H1 (cell line): ENCODE measurements around the gene DSTN. TPM values are rescaled to one million over a fixed set of nuclear protein-coding genes. Genes with fewer than 3 reads are reported as not detected.

Source experiments
- CTCF ChIA-PET: fragments of 300-600 bp; sonication (Branson Sonifier 250); formaldehyde crosslinking; loops from one replicate; lab custom pipeline; 2021; ENCODE audit not compliant: partially characterized antibody; lab: Charles Lee
- POLR2A ChIA-PET: fragments of 300-600 bp; sonication (Branson Sonifier 250); formaldehyde crosslinking; loops from one replicate; lab custom pipeline; 2021; ENCODE audit warnings: inconsistent platforms; ENCODE audit not compliant: partially characterized antibody; lab: Charles Lee
- DNase-seq, 2 experiments: peaks; one replicate each; pipeline versions ENCODE4 v3.0.0 to v3.0.0-alpha.2; 2010 to 2022; ENCODE audit warnings: low spot score in 2 of 2, low read depth in 1 of 2, mixed read lengths in 1 of 2
- FAIRE-seq: peaks from 2 replicates; lab custom pipeline; 2011; peaks lifted over from hg19 to GRCh38; lab: Jason Lieb, UNC
- H2AFZ ChIP-seq: 2 replicates; pipeline ENCODE4 v1.8.1; 2012; ENCODE audit warnings: low read length, inconsistent platforms
- H2AK5ac ChIP-seq: 2 replicates; pipeline ENCODE4 v1.6.1; 2013; ENCODE audit warnings: low read depth, low read length
- H2BK120ac ChIP-seq: replicated peaks from 2 replicates; pipeline ENCODE3; 2013; ENCODE audit warnings: low read depth, low read length, inconsistent platforms
- H2BK12ac ChIP-seq: 2 replicates; pipeline ENCODE4 v1.6.1; 2013; ENCODE audit warnings: low read depth, low read length
- H2BK15ac ChIP-seq: 2 replicates; pipeline ENCODE4 v1.6.1; 2013; ENCODE audit warnings: low read length
- H2BK20ac ChIP-seq: 2 replicates; pipeline ENCODE4 v1.6.1; 2013; ENCODE audit warnings: low read length
- H2BK5ac ChIP-seq: 2 replicates; pipeline ENCODE4 v1.6.1; 2013; ENCODE audit warnings: low read depth, low read length
- H3K14ac ChIP-seq: 2 replicates; pipeline ENCODE4 v1.6.1; 2013; ENCODE audit warnings: inconsistent platforms; ENCODE audit not compliant: insufficient read length
- H3K18ac ChIP-seq: 2 replicates; pipeline ENCODE4 v1.6.1; 2013; ENCODE audit warnings: low read length; ENCODE audit errors: extremely low read depth
- H3K23ac ChIP-seq: 2 replicates; pipeline ENCODE4 v1.6.1; 2013; ENCODE audit warnings: inconsistent platforms; ENCODE audit not compliant: insufficient read length
- H3K23me2 ChIP-seq: 2 replicates; pipeline ENCODE4 v1.6.1; 2013; ENCODE audit warnings: low read depth, low read length
- H3K27ac ChIP-seq: 2 replicates; pipeline ENCODE4 v1.6.1; 2011; ENCODE audit warnings: low read depth, low read length, inconsistent platforms
- H3K27me3 ChIP-seq, 4 experiments: replicated peaks in 1 of 4; 1 replicate in 1 of 4; 2 replicates in 3 of 4; pipeline versions ENCODE4 v1.6.1 to v1.8.1; 2011 to 2013; ENCODE audit warnings: low read length in 3 of 4, mild to moderate bottlenecking in 3 of 4, inconsistent platforms in 2 of 4, mixed read lengths in 2 of 4, moderate library complexity in 1 of 4; ENCODE audit not compliant: control insufficient read depth in 3 of 4, insufficient read depth in 3 of 4; ENCODE audit errors: extremely low read depth in 1 of 4
- H3K36me3 ChIP-seq, 4 experiments: 2 replicates each; pipeline versions ENCODE4 v1.6.1 to v1.8.1; 2011 to 2013; ENCODE audit warnings: mild to moderate bottlenecking in 4 of 4, low read length in 3 of 4, moderate library complexity in 2 of 4, control low read depth in 1 of 4, inconsistent platforms in 1 of 4; ENCODE audit not compliant: insufficient read depth in 4 of 4, control insufficient read depth in 2 of 4
- H3K4ac ChIP-seq: replicated peaks from 2 replicates; pipeline ENCODE3; 2013; ENCODE audit warnings: low read length, low read depth, mixed read lengths, inconsistent platforms; ENCODE audit not compliant: insufficient read length
- H3K4me1 ChIP-seq, 4 experiments: replicated peaks in 1 of 4; 1 replicate in 1 of 4; 2 replicates in 3 of 4; pipeline versions ENCODE4 v1.6.1 to v1.8.1; 2011 to 2013; ENCODE audit warnings: low read length in 3 of 4, inconsistent platforms in 2 of 4, mixed read lengths in 1 of 4; ENCODE audit not compliant: insufficient read depth in 4 of 4, control insufficient read depth in 3 of 4
- H3K4me2 ChIP-seq, 2 experiments: 2 replicates each; pipeline versions ENCODE4 v1.6.1 to v1.8.1; 2011 to 2013; ENCODE audit warnings: low read depth in 2 of 2, low read length in 2 of 2, control low read depth in 1 of 2, inconsistent platforms in 1 of 2, mild to moderate bottlenecking in 1 of 2; ENCODE audit not compliant: insufficient read depth in 1 of 2
- H3K4me3 ChIP-seq, 4 experiments: fragments of 200-600, 300-600 bp in 1 of 4; sonication (generic), shearing (Covaris generic), sonication (Bioruptor Twin) in 1 of 4; 2 replicates each; pipeline versions ENCODE4 v1.5.1 to v1.8.1; 2011 to 2016; ENCODE audit warnings: low read length in 4 of 4, low read depth in 3 of 4, control low read depth in 2 of 4, inconsistent platforms in 2 of 4, mild to moderate bottlenecking in 2 of 4, mixed read lengths in 1 of 4, moderate library complexity in 1 of 4; ENCODE audit not compliant: insufficient read depth in 2 of 4; ENCODE audit errors: extremely low read depth in 1 of 4
- H3K56ac ChIP-seq: replicated peaks from 2 replicates; pipeline ENCODE3; 2013; ENCODE audit warnings: low read depth, mild to moderate bottlenecking, mixed read lengths, low read length, inconsistent platforms; ENCODE audit not compliant: insufficient read length
- H3K79me1 ChIP-seq: 2 replicates; pipeline ENCODE4 v1.6.1; 2013; ENCODE audit warnings: low read depth, low read length, control low read depth
- H3K79me2 ChIP-seq, 2 experiments: 2 replicates each; pipeline versions ENCODE4 v1.6.1 to v1.8.1; 2012 to 2013; ENCODE audit warnings: low read length in 2 of 2, mild to moderate bottlenecking in 2 of 2, inconsistent platforms in 1 of 2; ENCODE audit not compliant: insufficient read depth in 2 of 2, control insufficient read depth in 1 of 2
- H3K9ac ChIP-seq, 4 experiments: replicated peaks in 1 of 4; 1 replicate in 1 of 4; 2 replicates in 3 of 4; pipeline versions ENCODE4 v1.6.1 to v1.8.1; 2011 to 2013; ENCODE audit warnings: low read depth in 3 of 4, low read length in 3 of 4, control low read depth in 2 of 4, mild to moderate bottlenecking in 2 of 4, moderate library complexity in 2 of 4, inconsistent platforms in 1 of 4; ENCODE audit errors: extremely low read depth in 1 of 4
- H3K9me3 ChIP-seq, 2 experiments: 2 replicates each; pipeline versions ENCODE4 v1.6.1 to v1.8.1; 2012 to 2013; ENCODE audit warnings: mild to moderate bottlenecking in 2 of 2, moderate library complexity in 2 of 2, control low read depth in 1 of 2, inconsistent platforms in 1 of 2, low read depth in 1 of 2, low read length in 1 of 2, mixed read lengths in 1 of 2; ENCODE audit not compliant: insufficient read depth in 2 of 2
- H4K20me1 ChIP-seq, 2 experiments: replicated peaks in 1 of 2; 2 replicates each; pipeline versions ENCODE3 to v1.8.1; 2011 to 2013; ENCODE audit warnings: inconsistent platforms in 2 of 2, low read length in 2 of 2, mild to moderate bottlenecking in 1 of 2; ENCODE audit not compliant: insufficient read depth in 2 of 2, control insufficient read depth in 1 of 2
- H4K5ac ChIP-seq: 2 replicates; pipeline ENCODE4 v1.6.1; 2013; ENCODE audit warnings: low read length, low read depth, mixed read lengths, inconsistent platforms; ENCODE audit not compliant: insufficient read length
- H4K8ac ChIP-seq: 2 replicates; pipeline ENCODE4 v1.8.0; 2013; ENCODE audit warnings: mild to moderate bottlenecking, moderate library complexity, low read length, inconsistent platforms; ENCODE audit not compliant: insufficient read depth; ENCODE audit errors: extremely low read depth
- H4K91ac ChIP-seq: replicated peaks from 2 replicates; pipeline ENCODE3; 2013; ENCODE audit warnings: low read length, mixed read lengths, inconsistent platforms; ENCODE audit not compliant: insufficient read length
- ATF3 ChIP-seq: IDR thresholded peaks from 2 replicates; pipeline ENCODE4 v1.6.1; 2011; ENCODE audit warnings: low read depth, mild to moderate bottlenecking, low read length; ENCODE audit not compliant: insufficient read depth
- BACH1 ChIP-seq: IDR thresholded peaks from 2 replicates; pipeline ENCODE4 v1.6.1; 2012; ENCODE audit warnings: low read length, improper control_type of control experiment
- KDM5A ChIP-seq: fragments of 200-600 bp; IDR thresholded peaks from 2 replicates; pipeline ENCODE4 v1.7.1; 2012; ENCODE audit warnings: mild to moderate bottlenecking, low read length, inconsistent platforms, mixed read lengths
- POLR2A ChIP-seq, 2 experiments: IDR thresholded peaks; 1 replicate in 1 of 2; 2 replicates in 1 of 2; pipeline ENCODE4 v1.6.1; 2011; ENCODE audit warnings: low read depth in 2 of 2, low read length in 2 of 2, mild to moderate bottlenecking in 2 of 2; ENCODE audit errors: control extremely low read depth in 1 of 2
- RAD21 ChIP-seq, 2 experiments: IDR thresholded peaks in 1 of 2; conservative IDR thresholded peaks in 1 of 2; 2 replicates each; pipeline ENCODE4 v1.6.1; 2011; ENCODE audit warnings: low read depth in 2 of 2, low read length in 2 of 2, improper control_type of control experiment in 1 of 2, inconsistent platforms in 1 of 2, mild to moderate bottlenecking in 1 of 2, moderate library complexity in 1 of 2
- RBBP5 ChIP-seq: IDR thresholded peaks from 2 replicates; pipeline ENCODE4 v1.7.1; 2012; ENCODE audit warnings: low read depth, mild to moderate bottlenecking, inconsistent platforms, low read length, moderate library complexity, borderline replicate concordance
- SAP30 ChIP-seq: fragments of 300-600 bp; sonication (generic); IDR thresholded peaks from 2 replicates; pipeline ENCODE4 v1.7.1; 2012; ENCODE audit warnings: low read length, moderate library complexity, mild to moderate bottlenecking, inconsistent platforms; ENCODE audit not compliant: insufficient read depth, insufficient replicate concordance
- SRF ChIP-seq: IDR thresholded peaks from 2 replicates; pipeline ENCODE4 v1.6.1; 2011; ENCODE audit warnings: mild to moderate bottlenecking, low read depth, low read length, moderate library complexity
- WGBS, 2 experiments: shearing (Covaris generic) in 1 of 2; methylation state at CpG; one replicate each; pipeline versions ENCODE4 v1.1.6 to v1.1.7; 2013 to 2015; ENCODE audit warnings: low lambda C conversion rate in 2 of 2, mixed read lengths in 2 of 2, inconsistent platforms in 1 of 2, low coverage in 1 of 2, missing lambda C conversion rate in 1 of 2; ENCODE audit not compliant: insufficient replicate concordance in 2 of 2, insufficient coverage in 1 of 2, insufficient read length in 1 of 2; ENCODE audit errors: extremely low coverage in 1 of 2, missing lambda C conversion rate in 1 of 2; 5-methylcytosine and 5-hydroxymethylcytosine counted together
- polyA plus RNA-seq, 7 experiments: library from polyadenylated mRNA; depleted of rRNA in 3 of 7; stranded (reverse) in 5 of 7; unstranded in 2 of 7; fragments of >200 nt in 5 of 7; fragments of 200-250 nt in 2 of 7; gene quantifications; 1 replicate in 5 of 7; 2 replicates in 1 of 7; 4 replicates in 1 of 7; pipeline versions ENCODE4 v1.2.1 to v1.2.3, GENCODE V29; 2011 to 2013; ENCODE audit warnings: missing spikeins in 2 of 7, mixed read lengths in 2 of 7
- total RNA-seq: library from RNA; stranded (reverse); fragmentation: NEBNext Ultra II Directional; extraction: Animal tissue kit (Norgen Biotek cat#: 25700); gene quantifications from 2 replicates; pipeline ENCODE4 v1.2.1, GENCODE V29; 2021
- TF ChIP-seq, protein P1 (sequence below), 3 experiments: IDR thresholded peaks; 1 replicate in 2 of 3; 2 replicates in 1 of 3; pipeline versions ENCODE4 v1.5.1 to v1.6.1; 2011; ENCODE audit warnings: low read length in 3 of 3, mild to moderate bottlenecking in 3 of 3, inconsistent platforms in 2 of 3, low read depth in 1 of 3, moderate library complexity in 1 of 3; ENCODE audit not compliant: insufficient read depth in 1 of 3; ENCODE audit errors: control extremely low read depth in 1 of 3

The DSTN gene
- total and polyA plus RNA-seq, 2 of the 8 experiments (the other 6 are each of a cell fraction or from before 2014, with no cell fraction given): 43.3 to 208 TPM

GRCh38 chr20:17630151-17630805 lies 60.4 kb downstream of the DSTN start:
- POLR2A ChIA-PET: interaction anchor here (0.6 to 1.3 kb wide), 3 partner anchors 11 to 18 kb away, joined by 3 to 7 read pairs (median 3); no protein-coding TSS in a partner anchor
- H3K36me3 ChIP-seq: peaks cover 20 to 50% (median 43%) of the 10 kb centered on the region in 4 experiments
- 84% methylated on average over 11 of the region's 11 CpGs; no CpG with 5 or more reads in 1 of the 2 experiments for WGBS, 2 experiments
- no peak for TF ChIP-seq RBBP5
- TF ChIP-seq, protein P1, sequence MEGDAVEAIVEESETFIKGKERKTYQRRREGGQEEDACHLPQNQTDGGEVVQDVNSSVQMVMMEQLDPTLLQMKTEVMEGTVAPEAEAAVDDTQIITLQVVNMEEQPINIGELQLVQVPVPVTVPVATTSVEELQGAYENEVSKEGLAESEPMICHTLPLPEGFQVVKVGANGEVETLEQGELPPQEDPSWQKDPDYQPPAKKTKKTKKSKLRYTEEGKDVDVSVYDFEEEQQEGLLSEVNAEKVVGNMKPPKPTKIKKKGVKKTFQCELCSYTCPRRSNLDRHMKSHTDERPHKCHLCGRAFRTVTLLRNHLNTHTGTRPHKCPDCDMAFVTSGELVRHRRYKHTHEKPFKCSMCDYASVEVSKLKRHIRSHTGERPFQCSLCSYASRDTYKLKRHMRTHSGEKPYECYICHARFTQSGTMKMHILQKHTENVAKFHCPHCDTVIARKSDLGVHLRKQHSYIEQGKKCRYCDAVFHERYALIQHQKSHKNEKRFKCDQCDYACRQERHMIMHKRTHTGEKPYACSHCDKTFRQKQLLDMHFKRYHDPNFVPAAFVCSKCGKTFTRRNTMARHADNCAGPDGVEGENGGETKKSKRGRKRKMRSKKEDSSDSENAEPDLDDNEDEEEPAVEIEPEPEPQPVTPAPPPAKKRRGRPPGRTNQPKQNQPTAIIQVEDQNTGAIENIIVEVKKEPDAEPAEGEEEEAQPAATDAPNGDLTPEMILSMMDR (IDR thresholded peaks at IDR 0.05; ENCODE audit: control extremely low read depth in 1 of 3, insufficient read depth in 1 of 3, low read depth in 1 of 3, low read length in 3 of 3): no peak
- no peak for TF ChIP-seq RAD21 (IDR thresholded peaks at IDR 0.05 in 1 of 2, conservative IDR thresholded peaks at IDR 0.05 in 1 of 2; ENCODE audit: low read depth in 2 of 2, low read length in 2 of 2)
- no peak for TF ChIP-seq ATF3
- no peak for TF ChIP-seq KDM5A
- TF ChIP-seq BACH1: no peak
- TF ChIP-seq POLR2A (IDR thresholded peaks at IDR 0.05; ENCODE audit: control extremely low read depth in 1 of 2, low read depth in 2 of 2, low read length in 2 of 2): no peak
- no peak for TF ChIP-seq SAP30
- no peak for TF ChIP-seq SRF

More at GRCh38 chr20:17630151-17630805, 60.4 kb downstream of the DSTN start:
- H3K27me3 ChIP-seq: no peaks in the 10 kb centered on the region
- H4K5ac ChIP-seq: no peak overlapping the region
- H3K4me3 ChIP-seq: no peak overlapping the region
- no peaks in the 10 kb centered on the region for H3K9me3 ChIP-seq
- no peaks in the 10 kb centered on the region for H3K79me2 ChIP-seq
- no peak overlapping the region for H3K9ac ChIP-seq
- no peak overlapping the region for H2BK12ac ChIP-seq
- FAIRE-seq (no peak), DNase-seq (no peak)
- H3K18ac ChIP-seq: no peak overlapping the region
- H3K23me2 ChIP-seq: no peaks in the 10 kb centered on the region
- H4K8ac ChIP-seq: no peak overlapping the region; the same call in 1 of the 2 replicates
- no peak overlapping the region for H2AK5ac ChIP-seq
- no peak overlapping the region for H4K91ac ChIP-seq
- H2BK5ac ChIP-seq: no peak overlapping the region
- H4K20me1 ChIP-seq: peaks cover 2 to 15% of the 10 kb centered on the region in 2 experiments
- no peak overlapping the region for H3K56ac ChIP-seq
- no peak overlapping the region for H3K27ac ChIP-seq
- no peak overlapping the region for H2BK20ac ChIP-seq
- H3K4me2 ChIP-seq: no peak overlapping the region
- H2BK120ac ChIP-seq: no peak overlapping the region
- H2BK15ac ChIP-seq: no peak overlapping the region
- no peak overlapping the region for H3K23ac ChIP-seq
- no peak overlapping the region for H3K14ac ChIP-seq
- CTCF ChIA-PET: interaction anchor here (0.9 to 8.3 kb wide), 6 partner anchors 10 to 309 kb away, joined by 3 to 95 read pairs (median 3); no protein-coding TSS in a partner anchor
- no peak overlapping the region for H3K4ac ChIP-seq
- H2AFZ ChIP-seq: no peak overlapping the region
- H3K79me1 ChIP-seq: peaks cover 2% of the 10 kb centered on the region
- H3K4me1 ChIP-seq: no peaks in the 10 kb centered on the region
